Sigmoid colon (tissue), 4 donors: ENCODE measurements around the gene SLC39A6.

Experiments used
- EP300 ChIP-seq, 4 donors: sonication (generic); formaldehyde crosslinking; IDR thresholded peaks; one replicate each; pipeline ENCODE4 v1.6.1; 2017; ENCODE audit warnings: antibody characterized with exemption in 4 of 4
- POLR2A ChIP-seq, 2 donors: fragments of 450-650 bp; IDR thresholded peaks; one replicate each; pipeline ENCODE4 v1.6.1; 2016; ENCODE audit warnings: antibody characterized with exemption in 2 of 2, mild to moderate bottlenecking in 2 of 2, moderate library complexity in 2 of 2
- POLR2AphosphoS5 ChIP-seq, 4 donors: sonication (generic); formaldehyde crosslinking; IDR thresholded peaks; one replicate each; pipeline ENCODE4 v1.6.1; 2017; ENCODE audit warnings: antibody characterized with exemption in 4 of 4
- TF ChIP-seq, protein P1 (sequence below), 4 experiments: fragments of 450-650 bp in 3 of 4; fragments of 200-600 bp in 1 of 4; IDR thresholded peaks; one replicate each; pipeline ENCODE4 v1.5.1; 2016 to 2019; ENCODE audit warnings: antibody characterized with exemption in 4 of 4, mild to moderate bottlenecking in 3 of 4, moderate library complexity in 2 of 4

DNA sequence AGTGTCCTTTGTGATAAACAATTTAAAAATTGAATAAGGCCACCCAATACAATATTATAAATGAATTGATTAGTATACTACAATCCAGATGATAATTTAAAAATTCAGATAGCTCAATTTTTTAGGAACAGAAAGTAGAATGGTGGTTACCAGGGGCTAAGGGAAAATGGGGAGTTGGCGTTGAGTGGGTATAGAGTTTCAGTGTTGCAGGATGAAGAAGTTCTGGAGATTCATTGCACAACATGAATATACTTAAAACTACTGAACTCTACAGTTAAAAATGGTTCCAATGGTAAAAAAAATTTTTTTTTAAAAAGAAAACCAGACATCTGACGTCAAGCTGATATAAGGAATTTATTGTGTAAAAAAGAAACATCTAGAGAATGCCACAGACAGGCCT is 20.9 kb downstream of the SLC39A6 start:
- TF ChIP-seq POLR2AphosphoS5 (IDR thresholded peaks at IDR 0.05), result no peak
- TF ChIP-seq EP300 (IDR thresholded peaks at IDR 0.05), result no peak
- TF ChIP-seq, protein P1, sequence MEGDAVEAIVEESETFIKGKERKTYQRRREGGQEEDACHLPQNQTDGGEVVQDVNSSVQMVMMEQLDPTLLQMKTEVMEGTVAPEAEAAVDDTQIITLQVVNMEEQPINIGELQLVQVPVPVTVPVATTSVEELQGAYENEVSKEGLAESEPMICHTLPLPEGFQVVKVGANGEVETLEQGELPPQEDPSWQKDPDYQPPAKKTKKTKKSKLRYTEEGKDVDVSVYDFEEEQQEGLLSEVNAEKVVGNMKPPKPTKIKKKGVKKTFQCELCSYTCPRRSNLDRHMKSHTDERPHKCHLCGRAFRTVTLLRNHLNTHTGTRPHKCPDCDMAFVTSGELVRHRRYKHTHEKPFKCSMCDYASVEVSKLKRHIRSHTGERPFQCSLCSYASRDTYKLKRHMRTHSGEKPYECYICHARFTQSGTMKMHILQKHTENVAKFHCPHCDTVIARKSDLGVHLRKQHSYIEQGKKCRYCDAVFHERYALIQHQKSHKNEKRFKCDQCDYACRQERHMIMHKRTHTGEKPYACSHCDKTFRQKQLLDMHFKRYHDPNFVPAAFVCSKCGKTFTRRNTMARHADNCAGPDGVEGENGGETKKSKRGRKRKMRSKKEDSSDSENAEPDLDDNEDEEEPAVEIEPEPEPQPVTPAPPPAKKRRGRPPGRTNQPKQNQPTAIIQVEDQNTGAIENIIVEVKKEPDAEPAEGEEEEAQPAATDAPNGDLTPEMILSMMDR (IDR thresholded peaks at IDR 0.05), result no peak
- no peak for TF ChIP-seq POLR2A (IDR thresholded peaks at IDR 0.05)
